Inferior parietal cortex (tissue), 1 donor: ENCODE data around the gene ZFP36.
A peak's percentile ranks its signal among the peaks of the same experiment; 100 is the strongest.
"Not testable (repeated sequence)": the region's sequence is repeated elsewhere in the genome, so short reads cannot be mapped to it uniquely, and the experiment has no call there.

Experiments
- DNase-seq: peaks from one replicate; pipeline ENCODE4 v3.0.0-alpha.2; 2016; ENCODE audit errors: extremely low spot score

Gene ZFP36, protein sequence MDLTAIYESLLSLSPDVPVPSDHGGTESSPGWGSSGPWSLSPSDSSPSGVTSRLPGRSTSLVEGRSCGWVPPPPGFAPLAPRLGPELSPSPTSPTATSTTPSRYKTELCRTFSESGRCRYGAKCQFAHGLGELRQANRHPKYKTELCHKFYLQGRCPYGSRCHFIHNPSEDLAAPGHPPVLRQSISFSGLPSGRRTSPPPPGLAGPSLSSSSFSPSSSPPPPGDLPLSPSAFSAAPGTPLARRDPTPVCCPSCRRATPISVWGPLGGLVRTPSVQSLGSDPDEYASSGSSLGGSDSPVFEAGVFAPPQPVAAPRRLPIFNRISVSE

DNA sequence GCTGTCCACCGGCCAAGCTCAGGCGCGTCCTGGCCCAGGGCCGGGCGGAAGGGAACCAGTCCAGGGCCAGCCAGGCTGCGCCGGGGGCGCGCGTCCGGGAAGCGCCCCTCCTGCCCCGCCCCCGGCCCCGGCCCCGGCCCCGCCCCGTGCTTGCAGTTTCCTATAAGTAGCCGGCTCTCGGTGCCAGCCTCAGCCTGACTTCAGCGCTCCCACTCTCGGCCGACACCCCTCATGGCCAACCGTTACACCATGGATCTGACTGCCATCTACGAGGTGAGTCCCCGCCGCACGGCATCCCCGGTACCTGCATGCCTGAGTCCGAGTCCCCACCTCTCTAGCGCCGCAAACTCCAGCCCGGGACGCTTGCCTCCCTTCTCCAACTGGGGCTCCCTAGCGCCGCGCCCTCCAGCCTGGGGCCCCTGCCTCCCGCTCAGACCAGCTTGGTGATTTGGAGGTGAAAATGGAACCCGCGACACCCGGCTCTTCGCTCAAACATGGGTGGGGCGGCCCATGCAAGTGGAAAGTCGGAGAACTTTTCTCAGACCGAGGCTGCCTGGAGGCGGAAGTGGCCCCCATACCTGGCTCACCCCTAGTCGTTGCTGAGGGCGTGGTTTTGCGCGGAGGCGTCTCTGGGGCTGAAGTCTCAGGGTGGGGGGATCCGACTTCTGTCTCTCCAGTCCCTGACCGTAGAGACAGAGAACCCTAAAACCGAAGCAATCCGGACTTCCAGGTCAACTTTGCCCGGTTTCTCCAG lies at the start of gene ZFP36:
Gene ZFP36 (plus strand): TSS at position 192 of the 754 bp plus-strand sequence. CDS start 58 bp downstream, at position 250.
- DNase-seq, result peak; percentile 53

DNA sequence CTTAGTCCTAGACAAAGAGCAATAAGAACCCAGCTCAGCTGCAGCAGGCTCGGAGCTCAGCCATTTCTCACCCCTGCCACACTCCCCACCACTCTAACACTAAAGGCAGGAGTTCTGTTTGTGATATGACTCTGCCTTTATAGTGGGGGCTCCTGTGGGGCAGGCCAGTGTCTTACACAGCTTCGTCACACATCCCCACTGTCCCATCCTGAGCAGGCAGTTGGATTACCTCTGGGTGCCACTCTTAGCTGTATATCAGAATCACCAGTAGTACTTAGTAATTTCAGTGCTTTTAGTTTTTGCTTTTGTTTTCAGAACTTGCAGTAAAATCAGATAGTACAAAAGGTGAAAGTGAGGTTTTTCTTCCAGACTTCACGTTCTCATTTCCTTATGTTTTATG lies 47.6 kb upstream of the ZFP36 start:
- no peak for DNase-seq

- DNase-seq, result no peak
Measured at GRCh38 chr19:39360599-39360998, 46.0 kb upstream of the ZFP36 start.

GRCh38 chr19:39362682-39363657 lies 43.7 kb upstream of the ZFP36 start:
- no peak for DNase-seq

DNA sequence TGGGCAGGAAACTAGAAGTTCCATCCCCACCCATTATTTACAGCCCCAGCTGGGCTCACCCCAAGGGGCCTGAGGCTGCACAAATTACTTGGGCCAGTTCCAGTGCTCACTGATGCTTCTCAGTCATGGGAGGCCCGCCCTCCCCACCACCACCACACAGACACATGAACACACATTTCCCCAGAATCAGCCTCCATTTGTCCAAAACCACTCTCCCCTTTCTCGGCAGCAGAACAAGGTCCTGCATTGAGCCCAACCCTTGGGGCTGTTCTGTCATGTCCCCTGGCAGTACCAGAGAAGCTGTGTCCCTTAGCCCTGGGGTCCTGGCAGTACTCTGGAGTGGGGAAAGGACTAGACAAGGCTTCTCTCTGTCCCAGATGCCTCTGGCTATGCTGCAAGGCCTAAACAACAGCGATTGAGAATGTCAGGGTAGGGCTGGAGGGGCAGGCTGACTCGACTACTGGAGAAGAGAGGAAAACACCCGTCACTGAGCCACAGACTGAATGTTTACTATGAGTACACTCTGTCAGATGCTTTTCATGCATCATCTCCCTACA lies 42.7 kb upstream of the ZFP36 start:
- DNase-seq, result peak; percentile 77

DNA sequence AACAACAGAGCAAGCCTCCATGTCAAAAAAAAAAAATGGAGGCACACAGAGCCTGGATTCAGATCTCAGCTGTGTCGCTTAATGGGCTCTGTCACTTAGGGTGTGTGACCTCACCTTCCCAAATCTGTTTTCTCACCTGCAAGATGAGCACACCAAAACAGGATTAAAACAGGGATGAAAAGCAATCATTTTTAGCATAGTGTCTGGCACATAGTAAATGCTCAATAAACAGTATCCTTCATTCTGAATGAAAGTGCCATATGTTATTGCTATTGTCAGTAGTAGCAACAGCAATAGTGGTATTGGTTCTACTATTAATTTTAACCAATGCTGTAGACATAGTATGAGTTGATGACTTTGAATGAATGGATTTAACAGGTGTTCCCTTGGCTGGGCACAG lies 41.1 kb upstream of the ZFP36 start:
- no peak for DNase-seq

- no peak for DNase-seq
Measured at GRCh38 chr19:39369200-39369599, 37.4 kb upstream of the ZFP36 start.

DNA sequence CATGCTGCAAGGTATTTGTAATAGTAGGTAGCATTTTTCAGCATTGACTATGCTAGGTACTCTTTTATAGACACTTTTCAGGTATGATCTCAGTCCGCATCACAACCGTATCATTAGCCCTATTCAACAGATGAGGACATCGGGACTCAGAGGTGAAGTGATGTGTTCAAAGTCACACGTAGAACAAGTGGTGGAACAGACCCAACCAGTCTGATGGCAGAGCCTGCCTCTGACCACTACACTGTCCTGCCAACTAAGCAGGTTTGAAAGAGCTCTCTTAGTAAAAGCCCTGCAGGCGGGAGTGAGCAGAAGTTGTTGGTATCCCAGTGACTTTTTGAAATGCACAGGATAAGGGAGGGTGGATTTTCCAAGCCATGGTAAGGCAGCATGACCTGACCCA lies 35.9 kb upstream of the ZFP36 start:
- DNase-seq, result no peak

GRCh38 chr19:39372047-39372802 lies 34.4 kb upstream of the ZFP36 start:
- peak; percentile 34 for DNase-seq

DNA sequence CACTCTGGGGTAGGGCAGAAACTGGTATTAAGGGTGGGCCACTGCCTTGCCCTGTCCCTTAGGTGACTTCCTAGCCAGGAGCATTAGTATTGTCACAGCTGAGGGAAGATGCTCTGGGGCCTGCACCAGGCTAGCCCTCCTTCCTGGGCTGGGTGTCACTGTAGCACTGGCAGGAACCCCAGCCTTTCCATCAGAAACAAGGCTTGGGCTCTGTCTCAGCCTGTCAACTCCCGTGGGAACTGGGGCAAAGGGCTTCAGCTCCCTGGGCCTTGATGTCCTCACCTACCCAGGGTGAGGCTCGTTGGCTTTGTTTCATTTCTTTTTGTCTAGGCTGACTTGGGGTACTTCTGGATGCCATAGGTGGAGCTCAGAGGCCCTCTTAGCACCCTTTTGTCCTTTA lies 33.7 kb upstream of the ZFP36 start:
- DNase-seq, result peak; percentile 1

- DNase-seq, result no peak
Measured at GRCh38 chr19:39375929-39376328, 30.7 kb upstream of the ZFP36 start.

- no peak for DNase-seq
Measured at GRCh38 chr19:39377373-39378362, 29.0 kb upstream of the ZFP36 start.

GRCh38 chr19:39379366-39379765 lies 27.3 kb upstream of the ZFP36 start:
- not testable (repeated sequence) for DNase-seq

DNA sequence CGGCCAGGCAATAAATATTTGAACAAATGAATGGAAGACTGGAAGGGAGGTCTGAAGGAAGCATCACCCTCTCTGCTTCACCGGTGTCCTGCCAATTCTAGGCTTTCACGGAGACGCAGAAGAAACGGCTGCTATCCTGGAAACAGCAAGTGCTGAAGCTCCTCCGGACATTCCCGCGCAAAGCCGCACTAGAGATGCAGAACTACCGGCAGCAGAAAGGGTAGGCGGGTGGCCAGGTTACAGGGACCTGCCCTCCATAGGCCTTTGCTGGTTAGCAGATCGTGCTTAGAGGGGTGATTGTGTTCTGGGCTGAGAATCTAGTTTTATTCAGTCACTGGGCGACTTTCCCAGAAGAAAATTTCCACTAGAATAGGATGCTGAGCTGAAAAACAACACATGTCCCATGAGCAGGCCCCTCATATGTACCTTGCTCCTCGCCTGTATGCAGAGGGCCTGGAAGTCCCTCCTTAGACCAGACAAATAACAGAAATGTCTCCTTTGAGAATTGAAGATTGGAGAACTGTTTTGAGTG lies 26.7 kb upstream of the ZFP36 start:
- peak; percentile 48 for DNase-seq

DNA sequence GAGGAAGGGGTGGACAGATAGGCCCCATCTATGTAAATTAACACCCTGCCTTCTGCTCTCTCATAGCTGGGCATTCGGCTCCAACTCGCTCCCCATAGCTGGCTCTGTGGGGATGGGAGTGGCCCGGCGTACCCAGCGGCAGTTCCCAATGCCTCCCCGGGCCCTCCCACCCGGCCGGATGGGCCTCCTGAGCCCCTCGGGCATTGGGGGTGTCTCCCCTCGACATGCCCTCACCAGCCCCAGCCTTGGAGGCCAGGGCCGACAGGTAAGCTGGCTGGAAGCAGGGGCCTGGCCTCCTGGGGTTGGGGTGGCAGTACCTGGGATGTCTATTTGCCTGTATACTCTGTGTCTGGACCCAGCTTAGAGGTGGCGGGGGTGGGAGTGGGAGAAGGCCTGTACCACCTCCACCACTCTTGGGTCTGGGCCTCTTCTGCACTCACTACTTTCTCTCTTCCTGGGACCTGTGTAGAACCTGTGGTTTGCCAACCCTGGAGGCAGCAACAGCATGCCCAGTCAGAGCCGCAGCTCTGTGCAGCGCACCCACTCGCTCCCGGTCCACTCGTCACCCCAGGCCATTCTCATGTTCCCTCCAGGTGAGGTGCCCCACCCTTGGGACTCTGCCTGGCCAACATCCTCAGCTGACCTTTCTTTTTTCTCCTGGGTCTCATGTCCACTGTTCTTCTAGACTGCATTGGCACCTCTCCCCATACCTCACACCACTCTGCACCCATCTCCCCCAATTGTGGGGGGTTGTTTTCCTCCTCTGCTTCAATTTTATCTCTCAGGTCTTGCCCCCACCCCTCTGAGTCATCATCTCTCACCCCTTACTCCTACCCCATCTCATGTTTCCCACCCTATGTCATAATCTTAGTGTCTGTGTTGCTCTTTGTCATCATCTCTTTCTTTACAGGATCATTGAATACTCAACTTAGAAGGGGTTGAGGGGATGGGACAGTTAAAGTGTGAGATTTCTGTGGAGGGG lies 25.8 kb upstream of the ZFP36 start:
- no peak for DNase-seq

DNA sequence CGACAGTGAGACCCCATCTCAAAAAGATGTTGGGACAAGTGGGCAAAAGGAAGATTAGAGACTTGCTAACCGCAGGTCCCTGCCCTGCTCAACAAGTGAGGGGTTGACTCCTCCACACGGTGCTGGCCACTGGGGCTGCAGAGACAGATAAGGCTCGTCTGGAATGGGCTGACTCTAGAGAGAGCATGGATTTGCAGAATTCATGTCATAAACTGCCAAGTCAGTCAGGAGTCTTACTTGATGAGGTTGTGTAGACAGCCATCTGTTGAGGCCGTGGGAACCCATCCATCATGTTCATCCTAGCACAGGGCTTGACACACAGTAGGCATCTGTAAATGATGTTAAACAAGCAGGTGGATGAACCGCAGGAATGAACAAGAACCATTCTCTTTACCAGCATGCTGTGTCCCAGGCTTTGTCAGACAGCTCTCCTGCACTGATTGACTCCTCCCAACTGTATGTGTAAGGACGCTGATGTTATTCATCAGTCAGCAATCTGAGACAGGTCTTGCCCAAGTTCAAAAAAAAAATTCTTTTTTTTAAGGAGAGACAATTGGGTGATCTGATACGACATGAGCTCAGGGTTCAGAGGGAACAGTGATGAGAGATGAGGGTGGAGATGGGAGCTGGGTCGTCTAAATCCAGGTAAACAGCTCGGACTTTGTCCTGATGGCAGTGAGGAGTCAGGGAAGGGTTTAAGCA lies 24.6 kb upstream of the ZFP36 start:
- DNase-seq, result no peak

- DNase-seq, result no peak
Measured at GRCh38 chr19:39382991-39383828, 23.4 kb upstream of the ZFP36 start.
